SW 1271 (cell line): ENCODE data around the gene MAPK4.

Experiments
- DNase-seq, 2 experiments: peaks; one replicate each; lab custom pipeline; 2025; lab: John Stamatoyannopoulos, UW

Gene MAPK4

DNA sequence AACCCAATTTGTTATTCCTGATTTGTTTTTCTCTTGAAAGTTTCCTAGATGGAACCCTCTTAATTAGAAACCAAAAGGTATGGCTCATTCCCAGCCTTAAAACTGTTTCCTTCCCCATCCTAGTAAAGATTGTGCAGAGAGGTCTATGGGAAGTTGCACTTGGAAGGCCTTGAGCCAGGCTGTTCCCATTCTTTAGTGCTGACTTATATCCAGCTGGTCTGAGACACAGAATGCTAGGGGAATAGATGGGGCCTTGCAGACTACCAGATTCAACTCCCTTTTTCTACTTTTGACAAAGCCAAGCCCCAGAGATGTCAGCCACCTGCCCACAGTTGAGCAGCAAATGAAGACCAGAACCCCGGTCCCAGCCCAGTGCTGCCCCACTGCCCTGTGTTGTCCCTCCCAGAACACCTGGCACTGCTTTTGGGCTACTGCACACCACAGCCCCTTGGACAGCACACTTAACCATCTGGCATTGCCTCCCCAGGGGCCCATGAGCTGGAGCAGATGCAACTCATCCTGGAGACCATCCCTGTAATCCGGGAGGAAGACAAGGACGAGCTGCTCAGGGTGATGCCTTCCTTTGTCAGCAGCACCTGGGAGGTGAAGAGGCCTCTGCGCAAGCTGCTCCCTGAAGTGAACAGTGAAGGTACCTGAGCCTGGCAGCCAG, 161.7 kb downstream of the MAPK4 start:
- no peak for DNase-seq

DNA sequence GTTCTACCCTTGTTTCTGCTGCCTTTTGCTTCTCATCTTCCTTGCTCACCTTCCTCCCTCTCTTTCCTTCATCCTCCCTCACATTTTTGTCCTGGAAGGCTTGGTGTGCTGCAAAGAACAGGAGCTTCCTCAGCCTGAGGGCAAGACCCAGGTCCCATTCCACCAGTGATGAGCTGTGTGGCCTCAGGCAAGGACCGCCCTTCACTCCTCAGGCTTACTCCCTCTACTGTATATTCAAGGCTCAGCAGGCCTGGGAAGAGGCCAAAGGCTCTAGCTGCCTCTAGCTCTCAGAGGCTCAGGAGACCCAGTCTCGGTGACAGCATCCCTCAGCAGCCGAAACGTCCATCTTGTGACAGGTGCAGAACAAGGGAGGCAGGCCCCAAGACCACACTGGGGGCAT, 162.4 kb downstream of the MAPK4 start:
- DNase-seq: no peak

DNA sequence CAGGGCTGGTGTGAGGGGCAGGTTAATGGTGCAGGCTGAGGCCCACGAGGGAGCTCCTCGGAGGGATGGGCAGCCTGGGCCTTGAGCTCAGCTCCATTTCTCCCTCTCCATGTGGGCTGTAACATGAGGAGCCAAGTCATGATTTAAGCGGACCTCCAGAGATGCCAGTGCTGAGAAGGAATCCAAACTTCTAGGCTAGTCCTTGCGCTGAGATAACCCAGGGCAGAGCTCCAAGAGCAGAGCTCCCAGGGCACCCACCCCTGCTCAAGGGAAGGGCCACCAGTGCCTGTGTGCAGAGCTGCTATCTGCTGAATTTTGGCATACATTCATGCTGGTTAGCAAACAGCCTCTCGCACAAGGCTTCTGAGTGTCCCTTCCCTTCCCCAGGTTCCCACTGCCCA, 164.9 kb downstream of the MAPK4 start:
- no peak for DNase-seq

DNA sequence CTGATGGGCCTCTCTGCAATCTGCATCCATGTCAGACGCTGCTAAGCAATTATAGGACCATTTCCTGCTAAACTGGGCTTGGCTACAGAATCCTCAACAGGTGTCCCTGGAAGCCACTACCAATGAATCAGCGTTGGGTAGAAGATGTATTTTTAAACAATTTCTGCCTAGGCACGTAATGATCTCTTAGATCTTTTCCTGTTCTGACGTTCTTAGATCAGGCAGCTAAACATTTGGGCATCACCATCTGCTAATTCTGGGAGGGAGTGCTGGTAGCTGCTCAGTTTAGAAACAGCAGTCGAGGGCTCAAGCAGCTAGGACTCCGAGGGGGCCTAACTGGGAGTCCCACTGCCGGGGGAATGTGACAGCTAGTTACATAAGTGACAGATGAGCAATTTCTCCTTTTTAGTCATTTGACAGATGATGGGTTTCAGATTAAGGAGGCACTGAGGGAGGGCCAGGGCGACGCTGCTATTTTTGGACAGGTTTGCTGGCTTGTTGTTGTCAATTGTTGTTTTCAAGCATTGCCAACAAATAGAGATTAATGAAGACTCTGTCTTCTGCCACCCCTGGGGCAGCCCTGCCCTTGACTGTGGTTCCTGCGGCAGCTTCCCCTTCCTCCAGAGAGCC, 167.2 kb downstream of the MAPK4 start:
- DNase-seq: no peak

DNA sequence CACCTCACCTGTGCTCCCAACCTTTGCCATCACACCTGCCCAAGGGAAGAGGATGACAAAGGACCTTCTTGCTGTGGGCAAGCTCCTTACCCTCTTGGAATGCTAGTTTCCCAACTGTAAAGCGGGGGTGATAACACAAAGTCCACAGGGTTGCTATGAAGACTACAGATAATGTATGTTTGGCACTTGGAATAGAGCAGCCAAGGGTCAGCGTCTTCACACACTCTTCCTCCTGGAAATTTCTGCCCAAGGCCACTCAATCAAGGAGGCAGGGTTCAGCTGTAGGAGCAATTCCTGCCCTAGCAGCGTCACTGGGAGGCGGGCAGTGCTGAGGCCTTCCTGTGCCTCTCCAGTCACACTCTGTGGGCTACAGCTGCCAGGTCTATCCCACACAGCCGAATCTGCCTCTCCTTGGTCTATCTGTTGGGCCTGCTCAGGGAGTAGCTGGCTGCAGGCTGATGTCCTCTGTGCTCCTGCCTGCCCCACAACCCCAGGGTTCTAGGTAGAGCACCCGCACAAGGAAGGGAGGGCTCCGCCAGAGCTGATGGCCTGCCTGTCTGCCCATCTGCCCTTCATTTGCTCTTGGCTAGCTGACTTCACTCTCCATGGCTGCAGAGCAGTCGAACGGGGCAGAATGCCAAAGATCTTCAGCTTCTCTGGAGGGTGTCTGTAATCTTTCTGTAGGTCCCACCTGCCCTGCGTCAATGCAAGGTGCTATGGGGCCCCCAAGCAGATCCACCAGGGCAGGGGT, 168.0 kb downstream of the MAPK4 start:
- DNase-seq: no peak

DNA sequence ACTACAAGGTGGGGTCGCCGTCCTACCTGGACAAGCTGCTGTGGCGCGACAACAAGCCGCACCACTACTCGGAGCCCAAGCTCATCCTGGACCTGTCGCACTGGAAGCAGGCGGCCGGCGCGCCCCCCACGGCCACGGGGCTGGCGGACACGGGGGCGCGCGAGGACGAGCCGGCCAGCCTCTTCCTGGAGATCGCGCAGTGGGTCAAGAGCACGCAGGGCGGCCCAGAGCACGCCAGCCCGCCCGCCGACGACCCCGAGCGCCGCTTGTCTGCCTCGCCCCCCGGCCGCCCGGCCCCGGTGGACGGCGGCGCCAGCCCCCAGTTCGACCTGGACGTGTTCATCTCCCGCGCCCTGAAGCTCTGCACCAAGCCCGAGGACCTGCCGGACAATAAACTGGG, 169.5 kb downstream of the MAPK4 start:
- no peak for DNase-seq

DNA sequence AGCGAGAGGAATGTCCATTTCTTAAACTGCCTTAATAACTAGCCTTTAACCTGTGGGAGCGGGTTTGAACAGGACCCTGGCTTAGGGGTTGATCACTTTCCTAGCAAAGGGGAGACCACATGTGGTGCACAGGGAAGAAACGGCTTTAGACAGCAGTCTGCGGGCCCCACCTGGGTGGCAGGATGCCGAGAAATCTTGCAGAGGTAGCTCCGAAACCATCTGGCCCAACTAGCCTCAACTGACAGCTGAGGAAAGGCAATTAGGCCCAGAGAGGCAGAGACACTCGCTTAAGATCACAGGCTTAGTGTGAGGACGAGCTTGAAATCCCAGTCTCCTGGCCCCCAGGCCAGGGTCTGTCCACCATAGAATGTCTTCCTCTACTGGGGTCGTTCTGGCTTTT, 170.1 kb downstream of the MAPK4 start:
- DNase-seq: no peak

DNA sequence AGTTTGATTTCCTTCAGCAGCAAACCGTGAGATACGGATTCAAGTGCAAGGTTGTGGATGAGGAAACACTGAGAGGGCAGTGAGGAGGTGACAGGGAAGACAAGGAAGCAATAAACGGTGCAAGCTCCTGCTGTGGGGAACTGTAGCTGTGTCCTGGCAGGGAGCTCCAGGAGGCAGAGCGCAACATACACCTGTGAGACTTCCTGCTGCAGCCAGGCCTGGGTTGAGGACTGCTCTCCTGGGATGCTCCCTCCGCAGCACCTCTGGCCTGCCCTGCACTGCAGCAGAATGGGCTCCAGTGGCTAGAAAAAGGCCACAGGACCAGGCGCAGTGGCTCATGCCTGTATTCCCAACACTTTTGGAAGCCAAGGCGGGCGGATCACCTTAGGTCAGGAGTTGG, 174.5 kb downstream of the MAPK4 start:
- no peak for DNase-seq

DNA sequence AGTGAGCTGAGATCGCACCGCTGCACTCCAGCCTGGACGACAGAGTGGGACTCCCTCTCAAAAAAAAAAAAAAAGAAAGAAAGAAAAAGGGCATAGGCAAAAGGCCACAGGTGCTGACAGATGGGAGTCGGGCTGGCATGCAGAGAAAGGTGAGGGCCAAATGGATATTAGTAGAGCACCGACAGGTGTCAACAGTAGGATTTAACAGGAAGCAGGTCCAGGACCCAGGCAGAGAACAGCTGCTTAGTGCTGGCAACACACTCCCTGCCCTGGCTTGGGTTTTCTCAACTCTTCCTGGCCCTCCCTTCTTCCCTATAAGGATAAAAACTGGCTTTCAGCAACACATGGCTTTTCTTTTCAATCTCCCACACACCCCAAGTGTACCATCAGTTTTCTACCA, 175.0 kb downstream of the MAPK4 start:
- no peak for DNase-seq

DNA sequence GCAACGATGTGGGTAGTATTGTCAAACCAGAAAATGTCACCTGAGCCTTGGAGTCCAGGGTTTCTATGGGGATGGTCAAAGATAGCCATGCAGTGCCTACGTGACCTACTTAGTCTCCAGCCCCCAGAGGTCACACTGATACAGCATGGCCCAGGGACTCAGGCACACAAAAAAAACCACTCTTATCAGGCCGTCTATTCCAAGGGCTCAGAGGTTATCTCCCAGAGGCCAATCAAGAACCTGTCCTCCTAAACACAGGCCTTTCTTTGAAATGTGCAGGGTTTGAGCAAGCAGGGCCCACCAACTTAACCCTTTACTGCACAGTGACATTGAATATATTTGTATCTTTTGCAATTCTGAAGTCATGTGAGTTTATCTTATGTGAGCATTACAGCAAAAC, 177.2 kb downstream of the MAPK4 start:
- no peak for DNase-seq

DNA sequence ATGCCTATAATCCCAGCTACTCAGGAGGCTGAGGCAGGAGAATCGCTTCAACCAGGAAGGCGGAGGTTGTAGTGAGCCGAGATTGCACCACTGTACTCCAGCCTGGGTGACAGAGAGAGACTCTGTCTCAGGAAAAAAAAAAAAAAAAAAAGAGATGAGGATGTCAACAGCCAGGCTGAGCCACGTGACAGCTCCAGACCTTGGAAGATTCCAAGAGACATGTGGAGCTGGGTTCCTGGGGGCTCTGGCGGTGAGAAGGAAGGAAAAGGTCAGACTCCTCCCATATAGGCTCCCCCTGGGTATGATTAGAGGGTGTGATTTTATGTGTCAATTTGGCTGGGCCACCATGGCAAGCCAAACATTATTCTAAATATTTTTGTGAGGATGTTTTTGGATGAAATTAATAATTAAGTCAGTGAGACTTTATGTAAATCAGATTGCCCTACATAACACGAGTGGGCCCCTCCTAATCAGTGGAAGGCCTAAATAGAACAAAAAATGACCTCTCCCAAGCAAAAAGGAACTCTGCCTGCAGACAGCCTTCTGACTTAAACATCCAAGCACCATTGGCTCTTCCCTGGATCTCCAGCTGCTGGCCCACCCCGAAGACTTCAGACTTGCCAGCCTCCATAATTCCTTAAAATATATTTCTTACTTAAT, 178.3 kb downstream of the MAPK4 start:
- no peak for DNase-seq

DNA sequence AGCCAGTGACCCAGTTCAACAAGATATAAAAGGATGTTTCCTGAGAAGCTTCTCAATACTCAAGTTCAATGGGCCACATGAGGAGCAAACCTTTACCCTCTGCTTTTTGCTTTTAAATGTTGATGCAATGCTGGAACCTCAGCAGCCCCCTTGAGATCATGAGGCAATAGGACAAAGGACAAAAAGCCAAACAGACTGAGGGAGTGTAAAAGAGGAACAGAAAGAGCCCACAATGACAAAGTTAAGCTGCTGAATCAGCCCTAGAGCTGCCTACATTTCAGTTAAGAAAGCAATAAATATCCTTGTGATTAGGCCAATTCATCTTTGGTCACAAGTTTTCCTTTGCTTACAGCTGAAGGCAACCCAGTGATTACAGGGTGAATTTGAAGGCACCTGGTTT, 183.1 kb downstream of the MAPK4 start:
- DNase-seq: no peak

DNA sequence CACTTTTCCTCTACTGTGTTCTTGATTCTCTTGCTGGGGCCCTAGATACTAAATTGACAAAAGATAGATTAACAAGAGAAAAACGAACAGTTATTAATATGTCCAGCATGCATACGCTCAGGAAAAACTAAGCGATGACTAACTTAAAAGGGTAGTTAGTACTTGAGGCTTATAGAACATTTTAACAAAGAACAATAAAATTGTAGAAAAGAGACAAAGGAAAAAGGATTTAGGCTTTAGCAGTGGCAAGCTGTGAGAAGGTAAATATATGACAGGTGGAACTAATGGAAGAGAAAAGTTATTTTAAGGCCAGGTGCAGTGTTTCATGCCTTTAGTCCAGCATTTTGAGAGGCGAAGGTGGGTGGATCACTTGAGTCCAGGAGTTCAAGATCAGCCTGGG, 184.4 kb downstream of the MAPK4 start:
- no peak for DNase-seq

DNA sequence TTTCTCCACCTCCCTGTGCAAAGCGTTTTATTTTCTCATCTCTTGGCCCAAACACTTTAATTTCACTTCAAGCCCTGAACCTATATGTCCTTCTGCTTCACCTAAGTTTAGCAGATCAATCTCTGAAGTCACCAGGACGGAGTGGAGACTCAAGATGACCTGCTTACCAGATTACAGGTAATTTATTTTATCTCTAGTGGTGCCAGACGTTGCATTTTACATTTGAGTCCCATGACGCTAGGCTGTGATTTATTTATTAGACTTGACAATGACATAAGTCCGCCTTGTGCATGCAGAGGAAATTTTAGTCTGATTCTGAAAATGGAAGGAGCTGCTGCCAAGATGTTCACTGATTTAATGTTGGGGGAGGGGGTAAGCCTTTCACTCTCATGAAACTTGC, 186.1 kb downstream of the MAPK4 start:
- DNase-seq: no peak

DNA sequence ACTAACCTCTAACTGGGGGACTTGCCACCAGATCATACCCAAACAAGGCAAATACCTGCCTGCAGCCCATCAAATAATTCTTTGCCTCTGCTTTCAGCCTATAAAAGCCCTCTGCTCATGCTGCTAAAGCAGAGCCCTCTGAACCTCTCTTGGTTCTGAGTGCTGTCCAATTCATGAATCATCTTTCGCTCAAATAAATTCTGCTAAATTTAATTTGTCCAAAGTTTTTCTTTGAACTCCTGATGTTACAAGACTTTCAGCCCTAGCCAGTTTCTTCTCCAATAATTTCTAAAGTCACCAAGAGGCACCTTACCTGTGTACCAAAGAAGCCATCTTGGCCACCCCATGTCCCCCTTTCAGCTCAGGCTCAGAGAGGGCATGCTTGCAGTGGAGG, 188.0 kb downstream of the MAPK4 start:
- no peak for DNase-seq

DNA sequence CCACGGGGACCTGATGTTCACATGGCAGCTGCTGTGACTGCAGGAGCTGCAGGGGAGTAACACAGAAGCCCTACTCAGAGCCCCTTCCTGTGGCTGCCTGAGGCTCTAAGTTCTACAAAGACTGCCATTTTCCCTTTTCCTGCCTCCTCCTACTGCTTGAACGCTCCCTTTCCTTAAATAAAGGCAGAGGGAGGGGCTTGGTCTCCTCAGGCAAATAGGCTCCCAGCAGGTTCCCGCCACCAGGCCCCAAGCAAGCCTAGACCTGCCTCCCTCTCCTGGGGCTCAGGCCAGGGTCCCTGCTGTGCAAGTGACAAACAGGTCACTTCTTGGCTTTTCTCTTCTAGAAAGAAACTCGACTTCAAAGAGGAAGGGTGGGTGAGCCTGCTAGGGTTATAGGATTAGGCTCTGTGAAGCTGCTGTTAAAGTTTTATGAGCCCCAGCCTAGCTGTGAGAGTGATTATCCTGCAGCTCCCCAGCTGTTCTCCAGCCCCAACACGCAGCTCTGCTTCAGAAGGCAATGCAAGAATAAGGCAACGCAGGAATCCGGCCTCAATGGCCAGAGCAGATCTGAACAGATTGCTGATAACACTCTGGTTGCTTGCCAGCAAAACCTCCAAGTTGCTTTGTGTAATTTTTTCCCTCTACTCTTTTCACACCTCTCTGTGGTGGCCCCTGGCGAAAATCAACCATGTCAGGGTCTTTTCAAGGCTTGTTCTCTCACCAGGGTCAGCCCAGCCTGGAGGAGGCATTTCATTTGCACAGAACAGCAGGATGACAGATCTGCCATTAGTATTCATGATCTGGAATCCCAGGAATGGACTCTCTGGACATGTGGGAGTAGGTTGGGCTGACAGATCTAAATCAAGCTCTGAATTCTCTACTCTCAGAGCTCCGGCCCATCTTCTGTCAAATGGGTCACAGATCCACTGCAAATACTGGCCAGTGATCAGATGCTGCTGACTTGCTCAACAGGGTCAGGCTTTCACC, 188.6 kb downstream of the MAPK4 start:
- no peak for DNase-seq

DNA sequence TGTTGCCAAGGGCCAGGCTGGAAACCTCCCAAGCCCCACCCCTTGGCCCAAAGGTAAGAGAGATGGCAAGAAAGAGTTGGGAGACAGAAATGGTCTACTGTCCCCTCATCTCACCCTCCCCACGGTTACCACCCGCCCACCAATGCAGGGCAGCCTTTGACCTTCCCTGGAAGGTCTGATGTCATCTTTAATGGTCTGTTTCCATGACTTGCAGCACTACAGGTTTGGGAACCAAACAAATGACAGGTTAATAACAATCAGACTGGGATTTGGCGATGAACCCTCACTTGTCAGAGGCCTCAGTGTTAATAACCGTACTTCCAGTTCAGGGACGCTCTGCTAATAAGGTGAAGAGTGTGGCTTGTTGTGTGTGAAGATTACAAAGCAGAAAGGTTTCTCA, 189.5 kb downstream of the MAPK4 start:
- no peak for DNase-seq

DNA sequence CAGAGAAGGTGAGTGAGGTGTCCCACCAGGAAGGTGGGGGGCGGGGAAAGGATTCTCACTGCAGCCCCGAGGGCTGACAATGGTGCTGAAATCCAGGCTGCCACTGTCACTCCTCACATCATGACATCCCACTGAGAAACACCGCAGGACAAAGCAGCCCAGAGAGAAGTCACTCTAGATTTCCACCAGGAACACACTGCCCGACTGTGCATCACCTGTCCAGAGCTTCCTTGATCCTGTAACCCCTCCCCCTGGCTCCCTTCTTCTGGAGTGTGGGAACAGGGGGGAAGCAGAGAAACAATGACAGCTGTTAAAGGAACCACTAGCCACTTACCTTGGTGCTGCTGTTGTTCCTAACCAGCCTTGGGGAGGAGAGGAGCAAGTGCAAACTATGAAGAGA, 190.1 kb downstream of the MAPK4 start:
- DNase-seq: no peak

DNA sequence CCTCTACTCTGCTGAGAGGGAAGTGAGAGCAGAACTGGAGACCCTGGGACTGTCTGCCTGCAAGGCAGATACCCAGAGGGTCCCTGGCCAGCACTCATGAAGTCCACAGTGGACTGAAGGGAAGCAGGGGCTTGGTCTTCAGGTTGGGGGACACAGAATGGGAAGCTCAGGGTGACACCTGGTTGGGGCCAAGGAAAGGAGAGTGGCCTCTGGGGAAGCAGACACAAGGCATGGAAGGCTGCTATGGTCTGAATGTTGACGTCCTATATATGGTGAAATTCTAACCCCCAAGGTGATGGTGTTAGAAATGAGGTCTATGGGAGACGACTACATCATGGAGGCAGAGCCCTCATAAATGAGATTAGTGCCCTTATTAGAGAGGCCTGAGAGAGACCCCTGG, 190.7 kb downstream of the MAPK4 start:
- DNase-seq: no peak

DNA sequence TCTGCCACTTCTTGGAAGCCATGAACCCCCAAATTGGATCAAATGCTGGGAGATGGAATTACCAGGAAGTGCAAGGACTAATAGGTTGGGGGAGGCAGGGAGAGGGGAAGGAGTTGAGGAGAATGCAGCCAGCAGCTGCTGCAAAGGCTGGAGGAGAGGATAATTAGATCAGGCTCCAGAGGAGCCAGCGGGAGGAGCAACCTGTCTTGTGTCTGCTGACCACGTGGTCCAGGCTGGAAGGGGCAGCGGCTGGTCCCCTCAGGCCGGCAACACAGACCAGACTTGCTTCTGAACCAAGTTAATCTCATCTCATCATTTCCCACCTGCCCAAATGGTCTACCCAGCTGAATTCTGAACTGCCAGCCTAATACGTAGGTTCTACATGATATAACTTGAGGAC, 191.6 kb downstream of the MAPK4 start:
- no peak for DNase-seq

DNA sequence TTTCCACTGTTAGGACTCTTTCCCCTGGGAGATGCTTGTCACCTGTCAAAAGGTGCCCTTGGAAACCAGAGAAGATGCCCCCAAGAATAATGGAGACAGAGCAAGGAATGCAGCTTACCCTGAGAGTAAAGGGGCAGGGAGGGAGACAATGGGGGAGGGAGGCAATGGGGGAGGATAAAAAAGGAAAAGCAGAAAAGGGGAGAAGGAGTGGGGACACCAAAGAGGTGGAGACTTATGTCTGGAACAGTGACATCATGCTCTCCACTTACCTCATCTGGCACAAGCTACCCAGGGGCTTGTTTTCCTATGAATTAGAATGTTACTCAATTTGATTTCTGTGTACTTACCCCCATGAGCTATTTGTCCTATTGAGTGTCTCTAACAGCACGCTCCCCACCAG, 192.1 kb downstream of the MAPK4 start:
- no peak for DNase-seq

DNA sequence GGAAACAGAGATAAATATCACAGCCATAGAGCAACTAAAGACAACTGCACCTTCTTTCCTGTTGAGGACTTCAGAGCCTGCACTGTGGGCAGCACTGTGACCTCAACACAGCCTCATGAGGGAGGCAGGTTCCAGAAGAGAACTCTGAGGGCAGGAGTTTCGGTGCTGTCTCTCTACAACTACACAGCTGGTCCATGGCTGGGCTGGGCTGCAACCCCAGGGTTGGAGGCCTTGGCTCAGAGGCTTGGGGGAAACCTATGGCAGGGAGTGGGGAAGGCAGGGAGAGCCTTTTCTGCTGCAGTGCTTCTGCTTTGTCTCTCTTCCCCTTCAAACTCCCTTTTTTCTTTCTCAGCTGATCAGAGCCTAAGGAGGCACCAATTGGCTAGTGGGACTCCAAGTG, 193.4 kb downstream of the MAPK4 start:
- no peak for DNase-seq
